NOMO-1 (cell line): Measurements from ENCODE around the gene XK.
"Not testable (repeated sequence)": the region's sequence is repeated elsewhere in the genome, so short reads cannot be mapped to it uniquely, and the experiment has no call there.

ENCODE experiments used
- DNase-seq, 2 experiments: peaks; one replicate each; lab custom pipeline; 2025; ENCODE audit not compliant: unreplicated experiment in 2 of 2; lab: John Stamatoyannopoulos, UW

XK gene

GRCh38 chrX:37752281-37752680 is 66.7 kb downstream of the XK start:
- DNase-seq: no peak

GRCh38 chrX:37752936-37753335 is 67.3 kb downstream of the XK start:
- DNase-seq: peak; percentile 69 to 91

- peak; percentile 80 to 99 for DNase-seq
Observed at GRCh38 chrX:37753384-37753783, 67.8 kb downstream of the XK start.

- no peak for DNase-seq
Observed at GRCh38 chrX:37754516-37754915, 68.9 kb downstream of the XK start.

GRCh38 chrX:37755025-37755424 is 69.4 kb downstream of the XK start:
- DNase-seq: peak; percentile 80 to 98

- DNase-seq: peak in 1 of 2 experiments; percentile 30
Observed at GRCh38 chrX:37757082-37757481, 71.5 kb downstream of the XK start.

- no peak for DNase-seq
Observed at GRCh38 chrX:37759351-37759750, 73.8 kb downstream of the XK start.

GRCh38 chrX:37759878-37760418 is 74.4 kb downstream of the XK start:
- DNase-seq: no peak

GRCh38 chrX:37763400-37763799 is 77.8 kb downstream of the XK start:
- no peak for DNase-seq

- peak; percentile 79 for DNase-seq
Observed at GRCh38 chrX:37765507-37765906, 79.9 kb downstream of the XK start.

- peak; percentile 49 to 72 for DNase-seq
Observed at GRCh38 chrX:37767430-37767829, 81.8 kb downstream of the XK start.

GRCh38 chrX:37768866-37769265 is 83.3 kb downstream of the XK start:
- DNase-seq: not testable (repeated sequence)

- DNase-seq: peak in 1 of 2 experiments; percentile 25
Observed at GRCh38 chrX:37776283-37776986, 90.8 kb downstream of the XK start.

GRCh38 chrX:37776987-37777325 is 91.4 kb downstream of the XK start:
- peak in 1 of 2 experiments; percentile 58 for DNase-seq

- peak; percentile 14 to 56 for DNase-seq
Observed at GRCh38 chrX:37779857-37780256, 94.3 kb downstream of the XK start, which contains the start of gene CYBB. TSS of gene CYBB (plus strand) at chrX:37780059. CDS start at chrX:37780078, 19 bp downstream.

GRCh38 chrX:37781081-37781480 is 95.5 kb downstream of the XK start:
- DNase-seq: no peak
